SK-N-SH (cell line): Measurements from ENCODE around the gene SDCCAG8. TPM values are rescaled to one million over a fixed set of nuclear protein-coding genes. Genes with fewer than 3 reads are reported as not detected.

Source experiments
- CTCF ChIA-PET: fragments of 300-600, 350-600 bp; formaldehyde crosslinking; extraction: SDS; loops from one replicate; lab custom pipeline; 2021; lab: Yijun Ruan, JAX
- POLR2A ChIA-PET: fragments of 350-600 bp; sonication (Branson Sonifier 250); formaldehyde crosslinking; extraction: SDS; loops from one replicate; lab custom pipeline; 2020; ENCODE audit warnings: antibody characterized with exemption, inconsistent platforms; lab: Yijun Ruan, JAX
- DNase-seq: peaks from one replicate; pipeline ENCODE4 v3.0.0; 2012
- H2AFZ ChIP-seq: fragments of 200-600 bp; sonication (generic); 2 replicates; pipeline ENCODE4 v1.8.1; 2016; ENCODE audit warnings: antibody characterized with exemption, mild to moderate bottlenecking, low read depth
- H3F3A ChIP-seq: fragments of 200-600 bp; sonication (generic); replicated peaks from 2 replicates; pipeline ENCODE3; 2016; ENCODE audit warnings: antibody characterized with exemption, mild to moderate bottlenecking; ENCODE audit not compliant: insufficient read depth
- H3K27ac ChIP-seq, 2 experiments: fragments of 200-500 bp in 1 of 2; fragments of 200-600 bp in 1 of 2; sonication (Bioruptor generic) in 1 of 2; sonication (generic), shearing (Covaris generic) in 1 of 2; 2 replicates each; pipeline versions ENCODE4 v1.5.1 to v1.6.1; 2014 to 2016; ENCODE audit warnings: low read depth in 2 of 2, inconsistent platforms in 1 of 2, low read length in 1 of 2, mild to moderate bottlenecking in 1 of 2, mixed read lengths in 1 of 2
- H3K27me3 ChIP-seq: fragments of 200-600 bp; sonication (generic), shearing (Covaris generic); 2 replicates; pipeline ENCODE4 v1.6.1; 2016; ENCODE audit warnings: mixed run types; ENCODE audit not compliant: insufficient read depth
- H3K36me3 ChIP-seq, 2 experiments: fragments of 200-500 bp in 1 of 2; fragments of 200-600 bp in 1 of 2; sonication (Bioruptor generic) in 1 of 2; sonication (generic) in 1 of 2; replicated peaks in 1 of 2; 2 replicates each; pipeline versions ENCODE3 to v1.5.1; 2014 to 2016; ENCODE audit warnings: low read length in 1 of 2, mild to moderate bottlenecking in 1 of 2; ENCODE audit not compliant: insufficient read depth in 2 of 2, control insufficient read depth in 1 of 2
- H3K4me1 ChIP-seq, 2 experiments: fragments of 200-500 bp in 1 of 2; fragments of 200-600 bp in 1 of 2; sonication (Bioruptor generic) in 1 of 2; sonication (generic), shearing (Covaris generic) in 1 of 2; 2 replicates each; pipeline versions ENCODE4 v1.5.1 to v1.6.1; 2014 to 2016; ENCODE audit warnings: low read depth in 1 of 2, low read length in 1 of 2, mixed run types in 1 of 2; ENCODE audit not compliant: insufficient read depth in 2 of 2, control insufficient read depth in 1 of 2
- H3K4me2 ChIP-seq: fragments of 200-600 bp; sonication (generic), shearing (Covaris generic); 2 replicates; pipeline ENCODE4 v1.6.1; 2017; ENCODE audit warnings: mixed run types
- H3K4me3 ChIP-seq, 2 experiments: fragments of 200-500 bp in 1 of 2; fragments of 200-600 bp in 1 of 2; sonication (Bioruptor generic) in 1 of 2; sonication (generic), shearing (Covaris generic) in 1 of 2; 2 replicates each; pipeline versions ENCODE4 v1.5.1 to v1.8.1; 2014 to 2016; ENCODE audit warnings: low read depth in 2 of 2, inconsistent platforms in 1 of 2, low read length in 1 of 2, mild to moderate bottlenecking in 1 of 2, mixed read lengths in 1 of 2, moderate library complexity in 1 of 2
- H3K79me2 ChIP-seq: fragments of 200-600 bp; sonication (generic); 2 replicates; pipeline ENCODE4 v1.8.1; 2017; ENCODE audit warnings: mild to moderate bottlenecking; ENCODE audit not compliant: insufficient read depth
- H3K9ac ChIP-seq: fragments of 200-600 bp; sonication (generic); 2 replicates; pipeline ENCODE4 v1.6.1; 2017; ENCODE audit warnings: mixed run types
- H3K9me2 ChIP-seq: fragments of 200-600 bp; sonication (generic); 2 replicates; pipeline ENCODE4 v1.6.1; 2017; ENCODE audit warnings: mixed run types
- H3K9me3 ChIP-seq: fragments of 200-600 bp; sonication (generic); 2 replicates; pipeline ENCODE4 v1.6.1; 2017; ENCODE audit warnings: mixed run types, mild to moderate bottlenecking, moderate library complexity
- H4K20me1 ChIP-seq: fragments of 200-600 bp; sonication (generic); 2 replicates; pipeline ENCODE4 v1.6.1; 2017; ENCODE audit warnings: mild to moderate bottlenecking, mixed run types; ENCODE audit not compliant: insufficient read depth
- CHD2 ChIP-seq: fragments of 150-350 bp; IDR thresholded peaks from 2 replicates; pipeline ENCODE4 v1.6.1; 2018; ENCODE audit warnings: low read length; ENCODE audit not compliant: partially characterized antibody
- EZH2phosphoT487 ChIP-seq: fragments of 200-600 bp; sonication (generic); IDR thresholded peaks from 2 replicates; pipeline ENCODE4 v1.6.1; 2017; ENCODE audit warnings: low read depth, mixed run types, mild to moderate bottlenecking, antibody characterized with exemption, moderate library complexity, borderline replicate concordance
- FOSL2 ChIP-seq: IDR thresholded peaks from 2 replicates; pipeline ENCODE4 v1.4.0; 2012; ENCODE audit warnings: low read depth, mild to moderate bottlenecking, moderate library complexity, borderline replicate concordance
- FOXJ3 ChIP-seq: sonication (generic); formaldehyde crosslinking; IDR thresholded peaks from 2 replicates; pipeline ENCODE4 v1.5.1; 2020; ENCODE audit warnings: mild to moderate bottlenecking, missing genetic modification reagents
- GABPA ChIP-seq: IDR thresholded peaks from 2 replicates; pipeline ENCODE4 v1.4.0; 2012; ENCODE audit warnings: low read depth, mild to moderate bottlenecking
- GATA2 ChIP-seq: sonication (generic); formaldehyde crosslinking; IDR thresholded peaks from 2 replicates; pipeline ENCODE4 v1.5.0; 2020; ENCODE audit warnings: mild to moderate bottlenecking, missing genetic modification reagents
- POLR2AphosphoS5 ChIP-seq: IDR thresholded peaks from 2 replicates; pipeline ENCODE4 v1.6.1; 2012; ENCODE audit warnings: low read depth, low read length
- RAD21 ChIP-seq: IDR thresholded peaks from 2 replicates; pipeline ENCODE4 v1.6.1; 2012; ENCODE audit warnings: mild to moderate bottlenecking, low read length
- RFX5 ChIP-seq: IDR thresholded peaks from 2 replicates; pipeline ENCODE4 v1.6.1; 2012; ENCODE audit warnings: mild to moderate bottlenecking, improper control_type of control experiment, low read length
- RXRA ChIP-seq: IDR thresholded peaks from 2 replicates; pipeline ENCODE4 v1.4.0; 2012; ENCODE audit warnings: low read depth, mild to moderate bottlenecking, borderline replicate concordance
- SMC3 ChIP-seq: IDR thresholded peaks from 2 replicates; pipeline ENCODE4 v1.6.1; 2012; ENCODE audit warnings: low read depth, low read length, improper control_type of control experiment
- TCF12 ChIP-seq: IDR thresholded peaks from 2 replicates; pipeline ENCODE4 v1.4.0; 2012
- TEAD4 ChIP-seq: IDR thresholded peaks from 2 replicates; pipeline ENCODE4 v1.4.0; 2012; ENCODE audit warnings: mild to moderate bottlenecking, borderline replicate concordance; ENCODE audit not compliant: insufficient read depth
- YY1 ChIP-seq: IDR thresholded peaks from 2 replicates; pipeline ENCODE4 v1.4.0; 2012; ENCODE audit warnings: low read depth, mild to moderate bottlenecking
- WGBS: methylation state at CpG from one replicate; pipeline ENCODE4 v1.1.6; 2017; ENCODE audit warnings: low lambda C conversion rate; 5-methylcytosine and 5-hydroxymethylcytosine counted together
- polyA plus RNA-seq, 3 experiments: library from polyadenylated mRNA; depleted of rRNA; stranded (reverse); fragments of >200 nt; gene quantifications; 2 replicates each; pipeline ENCODE4 v1.2.3, GENCODE V29; 2012
- TF ChIP-seq, protein P1 (sequence below): IDR thresholded peaks from 2 replicates; pipeline ENCODE4; 2012
- TF ChIP-seq, protein P2 (sequence below): IDR thresholded peaks from 2 replicates; pipeline ENCODE4 v1.4.0; 2012; ENCODE audit warnings: low read depth, borderline replicate concordance
- TF ChIP-seq, protein P3 (sequence below): IDR thresholded peaks from 2 replicates; pipeline ENCODE4 v1.4.0; 2012; ENCODE audit warnings: low read depth, borderline replicate concordance
- TF ChIP-seq, protein P4 (sequence below): fragments of 200-600 bp; sonication (generic); IDR thresholded peaks from 2 replicates; pipeline ENCODE4 v1.6.1; 2017; ENCODE audit warnings: antibody characterized with exemption, mild to moderate bottlenecking, moderate library complexity
- TF ChIP-seq, protein P5 (sequence below): fragments of 150-350 bp; IDR thresholded peaks from 2 replicates; pipeline ENCODE4 v1.6.1; 2017; ENCODE audit warnings: antibody characterized with exemption, low read length, low read depth, borderline replicate concordance
- TF ChIP-seq, protein P6 (sequence below): fragments of 150-350 bp; IDR thresholded peaks from 2 replicates; pipeline ENCODE4 v1.6.1; 2016; ENCODE audit warnings: mild to moderate bottlenecking, low read depth, low read length

Gene SDCCAG8
- polyA plus RNA-seq, 1 of the 3 experiments (the other 2 are of a cell fraction), result 22.7 TPM

DNA sequence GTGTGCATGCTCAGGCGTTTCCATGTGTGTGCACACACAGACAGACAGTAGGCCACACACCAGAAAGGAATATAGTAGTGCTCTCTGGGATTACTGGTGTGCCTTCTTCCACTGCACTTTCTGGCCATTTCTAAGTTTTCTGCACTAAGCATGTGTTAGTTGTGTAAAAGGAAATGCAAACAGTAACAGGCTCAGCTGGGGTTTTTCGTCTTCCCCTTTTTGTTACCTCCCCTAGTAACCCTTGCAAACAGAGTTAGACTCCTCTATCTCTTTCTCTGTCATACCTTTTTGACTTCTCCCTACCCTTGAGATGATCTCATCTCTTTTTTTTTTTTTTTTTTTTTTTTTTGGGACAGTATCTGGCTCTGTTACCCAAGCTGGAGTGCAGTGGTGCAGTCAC is 196.3 kb downstream of the SDCCAG8 start:
- no peak for DNase-seq
- Histone ChIP-seq H3K4me3 (no peak overlapping the region), H3K36me3 (peaks cover 4 to 8% of the 10 kb centered on the region in 2 experiments), H3K9me2 (no peaks in the 10 kb centered on the region)
- TF ChIP-seq, protein P1, sequence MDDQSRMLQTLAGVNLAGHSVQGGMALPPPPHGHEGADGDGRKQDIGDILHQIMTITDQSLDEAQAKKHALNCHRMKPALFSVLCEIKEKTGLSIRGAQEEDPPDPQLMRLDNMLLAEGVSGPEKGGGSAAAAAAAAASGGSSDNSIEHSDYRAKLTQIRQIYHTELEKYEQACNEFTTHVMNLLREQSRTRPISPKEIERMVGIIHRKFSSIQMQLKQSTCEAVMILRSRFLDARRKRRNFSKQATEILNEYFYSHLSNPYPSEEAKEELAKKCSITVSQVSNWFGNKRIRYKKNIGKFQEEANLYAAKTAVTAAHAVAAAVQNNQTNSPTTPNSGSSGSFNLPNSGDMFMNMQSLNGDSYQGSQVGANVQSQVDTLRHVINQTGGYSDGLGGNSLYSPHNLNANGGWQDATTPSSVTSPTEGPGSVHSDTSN, result no peak
- TF ChIP-seq TEAD4 (no peak), CHD2 (no peak), POLR2AphosphoS5 (no peak), YY1 (no peak), RXRA (no peak), GABPA (no peak), RAD21 (no peak), SMC3 (no peak), TCF12 (no peak), EZH2phosphoT487 (no peak), RFX5 (no peak), GATA2 (no peak), FOSL2 (no peak), FOXJ3 (CRISPR knock-in tag) (no peak)
- TF ChIP-seq, protein P2, sequence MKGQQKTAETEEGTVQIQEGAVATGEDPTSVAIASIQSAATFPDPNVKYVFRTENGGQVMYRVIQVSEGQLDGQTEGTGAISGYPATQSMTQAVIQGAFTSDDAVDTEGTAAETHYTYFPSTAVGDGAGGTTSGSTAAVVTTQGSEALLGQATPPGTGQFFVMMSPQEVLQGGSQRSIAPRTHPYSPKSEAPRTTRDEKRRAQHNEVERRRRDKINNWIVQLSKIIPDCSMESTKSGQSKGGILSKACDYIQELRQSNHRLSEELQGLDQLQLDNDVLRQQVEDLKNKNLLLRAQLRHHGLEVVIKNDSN, result no peak
- TF ChIP-seq, protein P3, sequence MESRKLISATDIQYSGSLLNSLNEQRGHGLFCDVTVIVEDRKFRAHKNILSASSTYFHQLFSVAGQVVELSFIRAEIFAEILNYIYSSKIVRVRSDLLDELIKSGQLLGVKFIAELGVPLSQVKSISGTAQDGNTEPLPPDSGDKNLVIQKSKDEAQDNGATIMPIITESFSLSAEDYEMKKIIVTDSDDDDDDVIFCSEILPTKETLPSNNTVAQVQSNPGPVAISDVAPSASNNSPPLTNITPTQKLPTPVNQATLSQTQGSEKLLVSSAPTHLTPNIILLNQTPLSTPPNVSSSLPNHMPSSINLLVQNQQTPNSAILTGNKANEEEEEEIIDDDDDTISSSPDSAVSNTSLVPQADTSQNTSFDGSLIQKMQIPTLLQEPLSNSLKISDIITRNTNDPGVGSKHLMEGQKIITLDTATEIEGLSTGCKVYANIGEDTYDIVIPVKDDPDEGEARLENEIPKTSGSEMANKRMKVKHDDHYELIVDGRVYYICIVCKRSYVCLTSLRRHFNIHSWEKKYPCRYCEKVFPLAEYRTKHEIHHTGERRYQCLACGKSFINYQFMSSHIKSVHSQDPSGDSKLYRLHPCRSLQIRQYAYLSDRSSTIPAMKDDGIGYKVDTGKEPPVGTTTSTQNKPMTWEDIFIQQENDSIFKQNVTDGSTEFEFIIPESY, result no peak
- TF ChIP-seq, protein P4, sequence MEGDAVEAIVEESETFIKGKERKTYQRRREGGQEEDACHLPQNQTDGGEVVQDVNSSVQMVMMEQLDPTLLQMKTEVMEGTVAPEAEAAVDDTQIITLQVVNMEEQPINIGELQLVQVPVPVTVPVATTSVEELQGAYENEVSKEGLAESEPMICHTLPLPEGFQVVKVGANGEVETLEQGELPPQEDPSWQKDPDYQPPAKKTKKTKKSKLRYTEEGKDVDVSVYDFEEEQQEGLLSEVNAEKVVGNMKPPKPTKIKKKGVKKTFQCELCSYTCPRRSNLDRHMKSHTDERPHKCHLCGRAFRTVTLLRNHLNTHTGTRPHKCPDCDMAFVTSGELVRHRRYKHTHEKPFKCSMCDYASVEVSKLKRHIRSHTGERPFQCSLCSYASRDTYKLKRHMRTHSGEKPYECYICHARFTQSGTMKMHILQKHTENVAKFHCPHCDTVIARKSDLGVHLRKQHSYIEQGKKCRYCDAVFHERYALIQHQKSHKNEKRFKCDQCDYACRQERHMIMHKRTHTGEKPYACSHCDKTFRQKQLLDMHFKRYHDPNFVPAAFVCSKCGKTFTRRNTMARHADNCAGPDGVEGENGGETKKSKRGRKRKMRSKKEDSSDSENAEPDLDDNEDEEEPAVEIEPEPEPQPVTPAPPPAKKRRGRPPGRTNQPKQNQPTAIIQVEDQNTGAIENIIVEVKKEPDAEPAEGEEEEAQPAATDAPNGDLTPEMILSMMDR, result no peak
- TF ChIP-seq, protein P5, sequence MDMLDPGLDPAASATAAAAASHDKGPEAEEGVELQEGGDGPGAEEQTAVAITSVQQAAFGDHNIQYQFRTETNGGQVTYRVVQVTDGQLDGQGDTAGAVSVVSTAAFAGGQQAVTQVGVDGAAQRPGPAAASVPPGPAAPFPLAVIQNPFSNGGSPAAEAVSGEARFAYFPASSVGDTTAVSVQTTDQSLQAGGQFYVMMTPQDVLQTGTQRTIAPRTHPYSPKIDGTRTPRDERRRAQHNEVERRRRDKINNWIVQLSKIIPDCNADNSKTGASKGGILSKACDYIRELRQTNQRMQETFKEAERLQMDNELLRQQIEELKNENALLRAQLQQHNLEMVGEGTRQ, result no peak
- TF ChIP-seq, protein P6, sequence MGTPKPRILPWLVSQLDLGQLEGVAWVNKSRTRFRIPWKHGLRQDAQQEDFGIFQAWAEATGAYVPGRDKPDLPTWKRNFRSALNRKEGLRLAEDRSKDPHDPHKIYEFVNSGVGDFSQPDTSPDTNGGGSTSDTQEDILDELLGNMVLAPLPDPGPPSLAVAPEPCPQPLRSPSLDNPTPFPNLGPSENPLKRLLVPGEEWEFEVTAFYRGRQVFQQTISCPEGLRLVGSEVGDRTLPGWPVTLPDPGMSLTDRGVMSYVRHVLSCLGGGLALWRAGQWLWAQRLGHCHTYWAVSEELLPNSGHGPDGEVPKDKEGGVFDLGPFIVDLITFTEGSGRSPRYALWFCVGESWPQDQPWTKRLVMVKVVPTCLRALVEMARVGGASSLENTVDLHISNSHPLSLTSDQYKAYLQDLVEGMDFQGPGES, result no peak
- TF ChIP-seq, all 33 proteins: peak for 0
- no peaks in the 10 kb centered on the region for H3K4me1 ChIP-seq
- no peak overlapping the region for H3K9ac ChIP-seq
- ChIA-PET POLR2A (no interaction called here), CTCF (interaction anchor here (1.3 kb wide), 1 partner anchor 108 kb away, joined by 4 read pairs; no protein-coding TSS in a partner anchor)
- H3K79me2 ChIP-seq, result no peaks in the 10 kb centered on the region
- H3K4me2 ChIP-seq, result no peak overlapping the region
- no peaks in the 10 kb centered on the region for H3K9me3 ChIP-seq
- H3F3A ChIP-seq, result no peaks in the 10 kb centered on the region
- no peaks in the 10 kb centered on the region for H4K20me1 ChIP-seq
- H2AFZ ChIP-seq, result no peak overlapping the region
- 95% methylated on average over 2 of the region's 2 CpGs for WGBS
- H3K27ac ChIP-seq, result no peak overlapping the region
- no peaks in the 10 kb centered on the region for H3K27me3 ChIP-seq
